T-helper 17 cell (primary cell): ENCODE measurements around the gene PSMD9. TPM values are rescaled to one million over a fixed set of nuclear protein-coding genes. Genes with fewer than 3 reads are reported as not detected.
"Not testable (repeated sequence)": the region's sequence is repeated elsewhere in the genome, so short reads cannot be mapped to it uniquely, and the experiment has no call there.

ENCODE experiments used
- ATAC-seq: fragments of 150-1000 bp; cut with Tn5 transposase; 2 replicates; pipeline ENCODE4 v1.10.0; 2021; ENCODE audit warnings: mild to moderate bottlenecking, moderate library complexity
- DNase-seq, 3 donors: peaks; one replicate each; pipeline versions ENCODE4 v3.0.0 to v3.0.0-alpha.2; 2020 to 2021
- H3K9me3 ChIP-seq: one replicate; pipeline ENCODE4 v1.7.0; 2013; ENCODE audit warnings: low read length, mild to moderate bottlenecking; ENCODE audit not compliant: control insufficient read depth, poor library complexity, severe bottlenecking
- H3K27ac Mint-ChIP-seq: one replicate; pipeline ENCODE4 v1.8.0; 2022; ENCODE audit warnings: mild to moderate bottlenecking, moderate library complexity, mixed read lengths
- H3K27me3 Mint-ChIP-seq: one replicate; pipeline ENCODE4 v1.8.0; 2022; ENCODE audit warnings: mixed read lengths
- H3K36me3 Mint-ChIP-seq: one replicate; pipeline ENCODE4 v1.8.0; 2022; ENCODE audit warnings: low read depth, mixed read lengths
- H3K4me1 Mint-ChIP-seq: one replicate; pipeline ENCODE4 v1.8.0; 2022; ENCODE audit warnings: mild to moderate bottlenecking, mixed read lengths
- H3K4me3 Mint-ChIP-seq: one replicate; pipeline ENCODE4 v1.8.0; 2022; ENCODE audit warnings: mild to moderate bottlenecking, moderate library complexity, mixed read lengths
- total RNA-seq, 4 donors: library from RNA in 2 of 4; stranded (reverse) in 2 of 4; gene quantifications; one replicate each; pipeline ENCODE4 v1.2.3 and lab custom pipeline; 2022 to 2026

Gene PSMD9
- total RNA-seq, 2 donors from 2014 or later, result 40.5 to 51.3 TPM

DNA sequence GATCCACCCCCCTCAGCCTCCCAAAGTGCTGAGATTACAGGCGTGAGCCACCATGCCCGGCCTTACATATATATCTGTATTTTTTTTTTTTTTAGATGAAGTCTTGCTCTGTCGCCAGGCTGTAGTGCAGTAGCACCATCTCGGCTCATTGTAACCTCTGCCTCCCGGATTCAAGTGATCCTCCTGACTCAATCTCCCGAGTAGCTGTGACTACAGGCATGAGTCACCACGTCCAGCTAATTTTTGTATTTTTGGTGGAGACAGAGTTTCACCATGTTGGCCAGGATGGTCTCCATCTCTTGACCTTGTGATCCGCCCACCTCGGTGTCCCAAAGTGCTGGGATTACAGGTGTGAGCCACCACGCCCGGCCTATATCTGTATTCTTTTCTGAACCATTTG is 3.5 kb upstream of the PSMD9 start:
- not testable (repeated sequence) for H3K36me3 Mint-ChIP-seq, H3K27ac Mint-ChIP-seq, H3K9me3 ChIP-seq, H3K4me3 Mint-ChIP-seq, H3K27me3 Mint-ChIP-seq, ATAC-seq, DNase-seq
- H3K4me1 Mint-ChIP-seq, result peaks cover 18% of the 10 kb centered on the region

GRCh38 chr12:121888083-121888477 is 510 bp upstream of the PSMD9 start:
- Mint-ChIP-seq H3K27me3 (no peaks in the 10 kb centered on the region), H3K36me3 (no peaks in the 10 kb centered on the region), H3K27ac (peak overlapping the region; percentile 98), H3K4me3 (peak overlapping the region; percentile 99), H3K4me1 (peaks cover 22% of the 10 kb centered on the region)
- DNase-seq (no peak), ATAC-seq (no peak)
- no peaks in the 10 kb centered on the region for H3K9me3 ChIP-seq

DNA sequence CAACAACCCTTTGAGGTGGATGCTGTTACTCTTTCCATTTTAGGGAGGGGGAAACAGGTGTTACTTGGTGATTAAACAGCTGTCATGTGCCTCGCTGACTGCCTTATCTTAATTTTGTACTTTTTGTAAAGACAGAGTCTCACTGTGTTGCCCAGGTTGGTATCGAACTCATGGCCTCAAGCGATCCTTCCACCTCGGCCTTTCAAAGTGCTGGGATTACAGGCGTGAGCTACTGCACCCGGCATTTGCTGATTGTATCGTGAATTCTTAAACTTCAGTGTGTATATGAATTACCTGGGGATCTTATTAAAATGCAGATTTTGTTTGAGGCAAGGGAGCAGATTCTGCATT is 659 bp downstream of the PSMD9 start:
- H3K4me1 Mint-ChIP-seq, result peaks cover 31% of the 10 kb centered on the region

GRCh38 chr12:121889661-121890060 is 1.1 kb downstream of the PSMD9 start:
- Mint-ChIP-seq H3K4me3 (peak overlapping the region; percentile 99), H3K4me1 (peaks cover 32% of the 10 kb centered on the region), H3K27ac (peak overlapping the region; percentile 98)
- ATAC-seq, H3K9me3 ChIP-seq, H3K27me3 Mint-ChIP-seq, DNase-seq, H3K36me3 Mint-ChIP-seq: not testable (repeated sequence)

More for the DNA sequence above, 659 bp downstream of the PSMD9 start:
- no peak for DNase-seq
- ATAC-seq, result no peak
- H3K36me3 Mint-ChIP-seq, result peaks cover 2% of the 10 kb centered on the region
- H3K4me3 Mint-ChIP-seq, result peak overlapping the region; percentile 99
- H3K27ac Mint-ChIP-seq, result peak overlapping the region; percentile 98
- H3K27me3 Mint-ChIP-seq, result no peaks in the 10 kb centered on the region
- no peaks in the 10 kb centered on the region for H3K9me3 ChIP-seq

GRCh38 chr12:121892673-121893561 is 4.3 kb downstream of the PSMD9 start:
- Mint-ChIP-seq H3K27me3 (no peaks in the 10 kb centered on the region), H3K4me3 (no peak overlapping the region), H3K4me1 (peaks cover 35% of the 10 kb centered on the region), H3K36me3 (peaks cover 4% of the 10 kb centered on the region), H3K27ac (no peak overlapping the region)
- ATAC-seq (no peak), DNase-seq (no peak)
- H3K9me3 ChIP-seq, result no peaks in the 10 kb centered on the region

DNA sequence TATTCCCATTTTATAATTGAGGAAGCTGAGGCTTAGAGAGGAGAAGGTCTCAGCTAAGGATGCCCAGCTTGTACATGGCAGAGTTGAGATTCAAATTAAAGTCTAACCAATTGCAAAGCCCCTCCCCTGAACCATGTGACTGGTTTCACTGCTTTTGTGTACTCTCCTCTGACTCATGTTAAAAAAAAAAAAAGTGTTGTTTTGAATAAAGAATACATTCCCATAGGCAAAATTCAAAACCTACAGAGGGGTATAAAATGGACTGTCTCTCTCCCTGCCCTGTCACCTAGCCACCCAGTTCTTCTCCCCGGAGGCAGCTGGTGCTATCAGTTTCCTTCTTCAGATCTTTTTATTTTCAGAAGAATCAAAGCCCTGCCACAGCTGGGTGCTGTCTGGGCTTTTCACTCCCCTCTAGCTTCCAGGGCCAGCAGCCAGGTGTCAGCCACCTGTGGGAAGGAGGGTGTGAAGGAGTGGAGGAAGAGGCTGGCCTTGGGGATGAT is 5.4 kb downstream of the PSMD9 start:
- Mint-ChIP-seq H3K4me3 (peak overlapping the region; percentile 55), H3K36me3 (peaks cover 4% of the 10 kb centered on the region), H3K27ac (peak overlapping the region; percentile 86), H3K27me3 (no peaks in the 10 kb centered on the region), H3K4me1 (peaks cover 27% of the 10 kb centered on the region)
- DNase-seq (no peak), ATAC-seq (peak; percentile 17)
- H3K9me3 ChIP-seq, result no peaks in the 10 kb centered on the region

DNA sequence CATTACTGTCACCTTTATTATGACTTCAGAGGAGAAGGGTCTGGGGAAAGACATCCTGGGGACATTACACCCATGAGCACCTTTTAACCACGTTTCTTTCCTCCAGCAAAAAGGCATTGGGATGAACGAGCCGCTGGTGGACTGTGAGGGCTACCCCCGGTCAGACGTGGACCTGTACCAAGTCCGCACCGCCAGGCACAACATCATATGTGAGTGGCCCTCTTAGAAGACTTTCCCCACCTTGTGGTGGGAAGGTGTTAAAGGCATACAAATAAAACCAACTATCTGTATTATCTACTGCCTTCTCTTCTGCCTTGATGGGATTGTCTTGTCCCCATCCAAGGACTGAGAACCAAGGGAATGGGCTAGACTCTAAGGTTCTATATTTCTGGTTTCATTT is 6.0 kb downstream of the PSMD9 start:
- DNase-seq (no peak), ATAC-seq (no peak)
- Mint-ChIP-seq H3K27me3 (no peaks in the 10 kb centered on the region), H3K27ac (no peak overlapping the region), H3K4me1 (peaks cover 22% of the 10 kb centered on the region), H3K4me3 (no peak overlapping the region), H3K36me3 (peaks cover 4% of the 10 kb centered on the region)
- H3K9me3 ChIP-seq, result no peaks in the 10 kb centered on the region

GRCh38 chr12:121898287-121898686 is 9.7 kb downstream of the PSMD9 start:
- H3K36me3 Mint-ChIP-seq, result peaks cover 4% of the 10 kb centered on the region
- no peaks in the 10 kb centered on the region for H3K9me3 ChIP-seq
- H3K4me1 Mint-ChIP-seq, result peaks cover 13% of the 10 kb centered on the region
- no peak overlapping the region for H3K27ac Mint-ChIP-seq
- no peak overlapping the region for H3K4me3 Mint-ChIP-seq
- ATAC-seq, result no peak
- DNase-seq, result no peak
- no peaks in the 10 kb centered on the region for H3K27me3 Mint-ChIP-seq

DNA sequence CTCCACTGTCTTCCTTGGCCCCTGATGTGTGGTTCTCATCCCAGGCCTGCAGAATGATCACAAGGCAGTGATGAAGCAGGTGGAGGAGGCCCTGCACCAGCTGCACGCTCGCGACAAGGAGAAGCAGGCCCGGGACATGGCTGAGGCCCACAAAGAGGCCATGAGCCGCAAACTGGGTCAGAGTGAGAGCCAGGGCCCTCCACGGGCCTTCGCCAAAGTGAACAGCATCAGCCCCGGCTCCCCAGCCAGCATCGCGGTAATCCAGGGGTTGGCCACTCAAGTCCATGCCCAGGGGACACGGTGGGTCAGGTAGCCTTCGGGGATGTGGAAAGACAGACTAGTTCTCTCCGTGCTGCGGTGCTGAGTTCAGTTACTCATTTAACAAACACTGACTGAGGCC is 11.0 kb downstream of the PSMD9 start:
- no peak overlapping the region for H3K4me3 Mint-ChIP-seq
- ATAC-seq (no peak), DNase-seq (no peak)
- peaks cover 3% of the 10 kb centered on the region for H3K36me3 Mint-ChIP-seq
- no peaks in the 10 kb centered on the region for H3K9me3 ChIP-seq
- no peaks in the 10 kb centered on the region for H3K27me3 Mint-ChIP-seq
- peaks cover 6% of the 10 kb centered on the region for H3K4me1 Mint-ChIP-seq
- no peak overlapping the region for H3K27ac Mint-ChIP-seq

DNA sequence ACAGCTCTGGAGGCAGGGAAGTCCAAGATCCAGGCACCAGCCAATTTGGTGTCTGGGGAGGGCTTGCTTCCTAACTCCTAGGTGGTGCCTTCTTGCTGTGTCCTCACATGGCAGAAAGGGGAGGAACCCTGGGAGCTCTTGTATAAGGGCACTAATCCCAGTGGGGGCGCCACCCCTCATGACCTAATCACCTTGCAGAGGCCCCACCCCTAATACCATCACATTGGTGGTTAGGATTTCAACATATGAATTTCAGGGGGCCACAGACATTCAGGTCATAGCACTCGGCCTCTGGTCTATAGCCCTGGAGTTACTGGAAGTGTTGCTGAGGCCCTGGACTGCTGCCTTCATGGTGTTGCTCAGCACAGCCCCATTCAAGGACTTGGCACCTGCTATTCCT is 14.6 kb downstream of the PSMD9 start:
- peaks cover 2% of the 10 kb centered on the region for H3K36me3 Mint-ChIP-seq
- ATAC-seq (no peak), DNase-seq (no peak)
- no peaks in the 10 kb centered on the region for H3K27me3 Mint-ChIP-seq
- peaks cover 2% of the 10 kb centered on the region for H3K4me1 Mint-ChIP-seq
- no peak overlapping the region for H3K27ac Mint-ChIP-seq
- H3K9me3 ChIP-seq, result no peaks in the 10 kb centered on the region
- H3K4me3 Mint-ChIP-seq, result no peak overlapping the region

DNA sequence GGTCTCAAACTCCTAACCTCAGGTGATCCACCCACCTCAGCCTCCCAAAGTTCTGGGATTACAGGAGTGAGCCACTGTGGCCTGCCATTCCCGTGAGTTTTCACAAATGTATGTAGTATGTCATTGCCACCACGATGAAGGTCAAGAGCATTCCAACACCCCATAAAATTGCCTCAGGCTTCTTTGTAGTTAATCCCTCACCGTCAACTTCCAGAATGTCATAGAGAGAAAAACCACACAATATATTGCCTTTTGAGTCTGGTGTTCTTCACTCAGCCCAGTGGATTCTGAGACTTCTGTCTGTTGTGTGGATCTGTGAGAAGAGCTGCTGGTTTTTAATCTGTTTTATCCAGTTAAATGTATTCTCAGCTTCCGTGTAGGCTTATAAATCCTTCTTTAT is 17.2 kb downstream of the PSMD9 start:
- no peaks in the 10 kb centered on the region for H3K9me3 ChIP-seq
- DNase-seq (no peak), ATAC-seq (no peak)
- H3K4me3 Mint-ChIP-seq, result no peak overlapping the region
- no peak overlapping the region for H3K27ac Mint-ChIP-seq
- no peaks in the 10 kb centered on the region for H3K27me3 Mint-ChIP-seq
- H3K4me1 Mint-ChIP-seq, result peaks cover 10% of the 10 kb centered on the region
- H3K36me3 Mint-ChIP-seq, result peaks cover 9% of the 10 kb centered on the region

DNA sequence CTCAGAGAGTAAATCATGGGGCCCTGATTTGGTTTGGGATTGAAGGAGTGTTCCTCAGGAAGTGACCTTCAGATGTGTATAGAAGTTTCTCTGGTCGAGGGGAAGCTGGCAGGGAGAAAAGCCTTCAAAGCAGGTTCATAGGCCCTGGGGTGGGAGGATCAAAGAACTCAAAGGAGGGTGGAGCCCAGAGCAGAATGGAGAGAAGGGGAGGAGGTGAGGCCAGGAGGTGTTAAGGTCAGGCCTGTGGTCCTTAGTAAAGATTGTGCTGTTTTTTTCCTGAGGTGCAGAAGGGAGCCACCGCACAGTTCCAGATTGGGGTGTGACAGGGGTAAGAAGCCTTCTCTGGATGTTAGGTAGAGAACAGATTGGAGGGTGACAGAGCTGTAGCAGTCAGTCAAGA is 20.1 kb downstream of the PSMD9 start:
- DNase-seq (no peak), ATAC-seq (no peak)
- Mint-ChIP-seq H3K27ac (peak overlapping the region; percentile 72), H3K27me3 (no peaks in the 10 kb centered on the region), H3K36me3 (peaks cover 12% of the 10 kb centered on the region), H3K4me1 (peaks cover 15% of the 10 kb centered on the region), H3K4me3 (no peak overlapping the region)
- H3K9me3 ChIP-seq, result no peaks in the 10 kb centered on the region

GRCh38 chr12:121911824-121912585 is 23.4 kb downstream of the PSMD9 start:
- ATAC-seq (peak; percentile 21), DNase-seq (no peak)
- H3K4me3 Mint-ChIP-seq, result peak overlapping the region; percentile 61
- peaks cover 12% of the 10 kb centered on the region for H3K36me3 Mint-ChIP-seq
- H3K27ac Mint-ChIP-seq, result no peak overlapping the region
- peaks cover 15% of the 10 kb centered on the region for H3K4me1 Mint-ChIP-seq
- no peaks in the 10 kb centered on the region for H3K9me3 ChIP-seq
- no peaks in the 10 kb centered on the region for H3K27me3 Mint-ChIP-seq
